GM23338 (cell line): ENCODE results near the gene CHRDL2.

Experiments
- EZH2 ChIP-seq: fragments of 200-600 bp; sonication (generic); IDR thresholded peaks from one replicate; pipeline ENCODE4 v1.8.0; 2017; ENCODE audit warnings: antibody characterized with exemption, mild to moderate bottlenecking, low read depth; ENCODE audit not compliant: unreplicated experiment
- EZH2phosphoT487 ChIP-seq: fragments of 200-600 bp; sonication (generic); IDR thresholded peaks from one replicate; pipeline ENCODE4 v1.8.1; 2018; ENCODE audit warnings: antibody characterized with exemption; ENCODE audit not compliant: unreplicated experiment
- JUNB ChIP-seq: IDR thresholded peaks from one replicate; pipeline ENCODE4 v1.6.1; 2016; ENCODE audit warnings: antibody characterized with exemption; ENCODE audit not compliant: unreplicated experiment
- NANOG ChIP-seq: IDR thresholded peaks from 2 replicates; pipeline ENCODE4 v1.6.1; 2016; ENCODE audit warnings: antibody characterized with exemption, borderline replicate concordance
- POLR2AphosphoS5 ChIP-seq: IDR thresholded peaks from 2 replicates; pipeline ENCODE4 v1.6.1; 2016; ENCODE audit warnings: antibody characterized with exemption, low read depth
- ZNF331 ChIP-seq: fragments of 250-450 bp; sonication (Bioruptor Pico); IDR thresholded peaks from 2 replicates; pipeline ENCODE4 v1.5.0; 2020; ENCODE audit warnings: low read depth, mild to moderate bottlenecking, moderate library complexity
- TF ChIP-seq, protein P1 (sequence below), 2 experiments: fragments of 200-600 bp in 1 of 2; sonication (generic) in 1 of 2; conservative IDR thresholded peaks; 2 replicates each; pipeline versions ENCODE4 v1.5.1 to v1.6.1; 2016 to 2017; ENCODE audit warnings: antibody characterized with exemption in 2 of 2, low read depth in 2 of 2, mild to moderate bottlenecking in 2 of 2, moderate library complexity in 1 of 2
- TF ChIP-seq, protein P2 (sequence below): IDR thresholded peaks from one replicate; pipeline ENCODE4 v1.6.1; 2018; ENCODE audit warnings: antibody characterized with exemption; ENCODE audit not compliant: unreplicated experiment

DNA sequence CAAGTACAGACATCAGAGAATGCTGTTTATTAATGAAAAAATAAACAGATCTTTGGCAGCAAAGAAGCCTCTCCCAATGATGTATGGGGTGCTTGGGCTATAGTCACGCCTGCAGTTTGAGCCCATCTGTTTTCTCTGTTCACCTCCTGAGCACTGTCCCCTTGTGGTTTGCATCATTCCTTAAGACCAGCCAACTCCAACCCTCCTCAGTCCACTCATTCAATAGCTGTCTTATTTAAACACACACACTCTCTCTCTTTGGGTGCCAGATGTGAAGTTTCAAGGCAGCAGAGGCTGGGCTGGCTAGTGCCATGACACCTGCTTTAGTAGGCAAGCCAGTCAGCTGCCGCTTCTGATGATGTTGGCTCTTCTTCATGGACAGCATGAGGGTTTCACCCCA, 80.7 kb downstream of the CHRDL2 start:
- TF ChIP-seq, protein P1, sequence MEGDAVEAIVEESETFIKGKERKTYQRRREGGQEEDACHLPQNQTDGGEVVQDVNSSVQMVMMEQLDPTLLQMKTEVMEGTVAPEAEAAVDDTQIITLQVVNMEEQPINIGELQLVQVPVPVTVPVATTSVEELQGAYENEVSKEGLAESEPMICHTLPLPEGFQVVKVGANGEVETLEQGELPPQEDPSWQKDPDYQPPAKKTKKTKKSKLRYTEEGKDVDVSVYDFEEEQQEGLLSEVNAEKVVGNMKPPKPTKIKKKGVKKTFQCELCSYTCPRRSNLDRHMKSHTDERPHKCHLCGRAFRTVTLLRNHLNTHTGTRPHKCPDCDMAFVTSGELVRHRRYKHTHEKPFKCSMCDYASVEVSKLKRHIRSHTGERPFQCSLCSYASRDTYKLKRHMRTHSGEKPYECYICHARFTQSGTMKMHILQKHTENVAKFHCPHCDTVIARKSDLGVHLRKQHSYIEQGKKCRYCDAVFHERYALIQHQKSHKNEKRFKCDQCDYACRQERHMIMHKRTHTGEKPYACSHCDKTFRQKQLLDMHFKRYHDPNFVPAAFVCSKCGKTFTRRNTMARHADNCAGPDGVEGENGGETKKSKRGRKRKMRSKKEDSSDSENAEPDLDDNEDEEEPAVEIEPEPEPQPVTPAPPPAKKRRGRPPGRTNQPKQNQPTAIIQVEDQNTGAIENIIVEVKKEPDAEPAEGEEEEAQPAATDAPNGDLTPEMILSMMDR (conservative IDR thresholded peaks at IDR 0.05; ENCODE audit: low read depth in 2 of 2) = no peak
- TF ChIP-seq EZH2 = no peak
- TF ChIP-seq JUNB = no peak
- TF ChIP-seq, protein P2, sequence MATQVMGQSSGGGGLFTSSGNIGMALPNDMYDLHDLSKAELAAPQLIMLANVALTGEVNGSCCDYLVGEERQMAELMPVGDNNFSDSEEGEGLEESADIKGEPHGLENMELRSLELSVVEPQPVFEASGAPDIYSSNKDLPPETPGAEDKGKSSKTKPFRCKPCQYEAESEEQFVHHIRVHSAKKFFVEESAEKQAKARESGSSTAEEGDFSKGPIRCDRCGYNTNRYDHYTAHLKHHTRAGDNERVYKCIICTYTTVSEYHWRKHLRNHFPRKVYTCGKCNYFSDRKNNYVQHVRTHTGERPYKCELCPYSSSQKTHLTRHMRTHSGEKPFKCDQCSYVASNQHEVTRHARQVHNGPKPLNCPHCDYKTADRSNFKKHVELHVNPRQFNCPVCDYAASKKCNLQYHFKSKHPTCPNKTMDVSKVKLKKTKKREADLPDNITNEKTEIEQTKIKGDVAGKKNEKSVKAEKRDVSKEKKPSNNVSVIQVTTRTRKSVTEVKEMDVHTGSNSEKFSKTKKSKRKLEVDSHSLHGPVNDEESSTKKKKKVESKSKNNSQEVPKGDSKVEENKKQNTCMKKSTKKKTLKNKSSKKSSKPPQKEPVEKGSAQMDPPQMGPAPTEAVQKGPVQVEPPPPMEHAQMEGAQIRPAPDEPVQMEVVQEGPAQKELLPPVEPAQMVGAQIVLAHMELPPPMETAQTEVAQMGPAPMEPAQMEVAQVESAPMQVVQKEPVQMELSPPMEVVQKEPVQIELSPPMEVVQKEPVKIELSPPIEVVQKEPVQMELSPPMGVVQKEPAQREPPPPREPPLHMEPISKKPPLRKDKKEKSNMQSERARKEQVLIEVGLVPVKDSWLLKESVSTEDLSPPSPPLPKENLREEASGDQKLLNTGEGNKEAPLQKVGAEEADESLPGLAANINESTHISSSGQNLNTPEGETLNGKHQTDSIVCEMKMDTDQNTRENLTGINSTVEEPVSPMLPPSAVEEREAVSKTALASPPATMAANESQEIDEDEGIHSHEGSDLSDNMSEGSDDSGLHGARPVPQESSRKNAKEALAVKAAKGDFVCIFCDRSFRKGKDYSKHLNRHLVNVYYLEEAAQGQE = no peak
- no peak for TF ChIP-seq ZNF331 (CRISPR knock-in tag)
- TF ChIP-seq EZH2phosphoT487 = no peak
- TF ChIP-seq POLR2AphosphoS5 = no peak
- no peak for TF ChIP-seq NANOG
